ENCODE data around the gene MAFG.

DNA sequence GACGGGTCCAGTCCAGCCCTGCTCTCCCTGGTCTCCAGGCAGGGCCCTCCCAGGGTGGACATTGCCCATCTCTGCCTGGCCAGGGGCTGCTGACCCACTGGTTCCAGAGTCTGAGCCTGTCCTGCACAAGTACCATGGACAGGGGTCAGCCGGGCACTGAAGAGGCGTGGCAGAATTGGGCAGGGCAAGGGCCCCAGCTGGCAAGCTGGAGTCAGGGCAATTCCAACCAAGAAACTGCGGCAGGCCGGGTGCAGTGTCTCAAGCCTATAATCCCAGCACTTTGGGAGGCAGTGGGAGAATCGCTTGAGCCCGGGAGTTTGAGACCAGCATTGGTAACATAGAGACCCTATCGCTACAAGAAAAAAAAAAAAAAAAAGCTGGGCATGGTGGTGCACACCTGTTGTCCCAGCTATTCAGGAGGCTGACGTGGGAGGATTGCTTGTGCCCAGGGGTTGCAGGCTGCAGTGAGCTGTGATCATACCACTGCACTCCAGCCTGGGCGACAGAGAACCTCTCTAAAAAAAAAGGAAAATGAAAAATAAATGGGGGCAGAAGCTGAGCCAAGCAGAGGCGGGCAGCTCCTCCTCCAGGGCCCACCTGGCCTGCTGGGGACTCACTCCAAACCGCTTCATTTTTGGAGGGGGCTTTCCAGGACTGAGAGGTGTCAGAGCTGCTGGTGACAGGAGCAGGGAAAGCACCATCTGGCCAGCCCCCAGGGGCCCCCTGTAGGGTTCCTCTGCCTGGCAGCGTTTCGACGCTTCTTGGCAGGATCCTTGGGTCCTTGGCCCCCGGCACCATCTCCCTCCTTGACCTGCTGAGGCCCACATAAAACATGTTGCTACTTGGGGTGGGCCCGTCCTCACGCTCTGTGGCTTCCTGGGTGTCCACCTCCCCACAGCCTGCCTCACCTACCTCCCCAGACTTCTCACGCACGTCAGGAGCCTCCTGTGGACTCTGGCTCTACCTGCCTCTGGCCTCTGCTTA, 2.9 kb upstream of the MAFG start:
- TF ChIP-seq, protein P1, sequence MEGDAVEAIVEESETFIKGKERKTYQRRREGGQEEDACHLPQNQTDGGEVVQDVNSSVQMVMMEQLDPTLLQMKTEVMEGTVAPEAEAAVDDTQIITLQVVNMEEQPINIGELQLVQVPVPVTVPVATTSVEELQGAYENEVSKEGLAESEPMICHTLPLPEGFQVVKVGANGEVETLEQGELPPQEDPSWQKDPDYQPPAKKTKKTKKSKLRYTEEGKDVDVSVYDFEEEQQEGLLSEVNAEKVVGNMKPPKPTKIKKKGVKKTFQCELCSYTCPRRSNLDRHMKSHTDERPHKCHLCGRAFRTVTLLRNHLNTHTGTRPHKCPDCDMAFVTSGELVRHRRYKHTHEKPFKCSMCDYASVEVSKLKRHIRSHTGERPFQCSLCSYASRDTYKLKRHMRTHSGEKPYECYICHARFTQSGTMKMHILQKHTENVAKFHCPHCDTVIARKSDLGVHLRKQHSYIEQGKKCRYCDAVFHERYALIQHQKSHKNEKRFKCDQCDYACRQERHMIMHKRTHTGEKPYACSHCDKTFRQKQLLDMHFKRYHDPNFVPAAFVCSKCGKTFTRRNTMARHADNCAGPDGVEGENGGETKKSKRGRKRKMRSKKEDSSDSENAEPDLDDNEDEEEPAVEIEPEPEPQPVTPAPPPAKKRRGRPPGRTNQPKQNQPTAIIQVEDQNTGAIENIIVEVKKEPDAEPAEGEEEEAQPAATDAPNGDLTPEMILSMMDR (IDR thresholded peaks at IDR 0.05; ENCODE audit: insufficient read depth, low read length, poor library complexity, severe bottlenecking): no peak
- no peak for TF ChIP-seq EZH2phosphoT487 (conservative IDR thresholded peaks at IDR 0.05; ENCODE audit: low read length)

All from SU-DHL-6 (cell line).